ENCODE data around the gene NLRC5.

DNA sequence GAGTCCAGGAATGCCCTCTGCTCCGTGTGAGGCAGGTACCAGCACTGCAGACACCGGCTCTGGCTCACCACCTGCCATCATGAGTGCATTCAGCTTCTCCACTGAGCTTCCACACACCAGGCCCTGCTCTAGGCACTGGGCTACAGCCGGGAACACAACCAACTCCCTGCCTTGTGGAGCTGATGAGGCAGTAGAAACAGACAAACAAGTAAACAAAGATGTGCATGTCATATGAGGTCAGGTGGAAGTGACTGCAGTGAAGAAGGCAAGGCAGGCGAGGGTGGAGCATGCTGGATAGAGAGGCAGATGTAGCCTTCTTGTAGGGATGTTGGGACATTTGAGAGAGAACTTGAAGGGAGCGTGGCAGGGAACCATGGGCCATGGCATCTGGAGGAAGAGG lies 5.0 kb downstream of the NLRC5 start:
- TF ChIP-seq, protein P1, sequence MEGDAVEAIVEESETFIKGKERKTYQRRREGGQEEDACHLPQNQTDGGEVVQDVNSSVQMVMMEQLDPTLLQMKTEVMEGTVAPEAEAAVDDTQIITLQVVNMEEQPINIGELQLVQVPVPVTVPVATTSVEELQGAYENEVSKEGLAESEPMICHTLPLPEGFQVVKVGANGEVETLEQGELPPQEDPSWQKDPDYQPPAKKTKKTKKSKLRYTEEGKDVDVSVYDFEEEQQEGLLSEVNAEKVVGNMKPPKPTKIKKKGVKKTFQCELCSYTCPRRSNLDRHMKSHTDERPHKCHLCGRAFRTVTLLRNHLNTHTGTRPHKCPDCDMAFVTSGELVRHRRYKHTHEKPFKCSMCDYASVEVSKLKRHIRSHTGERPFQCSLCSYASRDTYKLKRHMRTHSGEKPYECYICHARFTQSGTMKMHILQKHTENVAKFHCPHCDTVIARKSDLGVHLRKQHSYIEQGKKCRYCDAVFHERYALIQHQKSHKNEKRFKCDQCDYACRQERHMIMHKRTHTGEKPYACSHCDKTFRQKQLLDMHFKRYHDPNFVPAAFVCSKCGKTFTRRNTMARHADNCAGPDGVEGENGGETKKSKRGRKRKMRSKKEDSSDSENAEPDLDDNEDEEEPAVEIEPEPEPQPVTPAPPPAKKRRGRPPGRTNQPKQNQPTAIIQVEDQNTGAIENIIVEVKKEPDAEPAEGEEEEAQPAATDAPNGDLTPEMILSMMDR (IDR thresholded peaks at IDR 0.05), result no peak
- no peak for TF ChIP-seq POLR2A (IDR thresholded peaks at IDR 0.05)

Data from body of pancreas (tissue), 4 donors.